Muscle of leg (tissue), 11 donors: ENCODE measurements around the gene GSTM2. TPM values are rescaled to one million over a fixed set of nuclear protein-coding genes. Genes with fewer than 3 reads are reported as not detected.

Experiments used
- DNase-seq: peaks from one replicate; pipeline ENCODE4 v3.0.0; 2013
- H3K27ac ChIP-seq: one replicate; pipeline ENCODE4 v1.5.1; 2013; ENCODE audit warnings: mild to moderate bottlenecking, low read length, control low read depth
- H3K27me3 ChIP-seq: one replicate; pipeline ENCODE4 v1.6.1; 2013; ENCODE audit warnings: low read length; ENCODE audit not compliant: control insufficient read depth, insufficient read depth
- H3K36me3 ChIP-seq: one replicate; pipeline ENCODE4 v1.6.1; 2013; ENCODE audit warnings: low read length; ENCODE audit not compliant: control insufficient read depth, insufficient read depth
- H3K4me1 ChIP-seq: one replicate; pipeline ENCODE4 v1.6.1; 2013; ENCODE audit warnings: low read length; ENCODE audit not compliant: control insufficient read depth, insufficient read depth
- H3K4me3 ChIP-seq: one replicate; pipeline ENCODE4 v1.5.1; 2013; ENCODE audit warnings: low read length, control low read depth
- H3K9me3 ChIP-seq: replicated peaks from 2 replicates; pipeline ENCODE4 v1.6.1; 2013; ENCODE audit warnings: low read depth, low read length; ENCODE audit not compliant: control insufficient read depth
- WGBS: methylation state at CpG from one replicate; pipeline ENCODE4 v1.1.5; 2013; ENCODE audit warnings: missing lambda C conversion rate; ENCODE audit not compliant: insufficient coverage; 5-methylcytosine and 5-hydroxymethylcytosine counted together
- polyA plus RNA-seq, 8 donors: library from polyadenylated mRNA; unstranded; fragments of 120-200 nt; gene quantifications; one replicate each; pipeline versions ENCODE4 v1.2.1 to v1.2.3, GENCODE V29; 2013; ENCODE audit warnings: inconsistent platforms in 1 of 8, low replicate concordance in 1 of 8; ENCODE audit not compliant: insufficient read length in 8 of 8, insufficient read depth in 1 of 8
- total RNA-seq: library from RNA; stranded (reverse); fragments of 120-200 nt; gene quantifications from one replicate; pipeline ENCODE4 v1.2.4, GENCODE V29; 2013

Gene GSTM2
- total and polyA plus RNA-seq, 9 donors: 51.4 to 186 (median 142) TPM

DNA sequence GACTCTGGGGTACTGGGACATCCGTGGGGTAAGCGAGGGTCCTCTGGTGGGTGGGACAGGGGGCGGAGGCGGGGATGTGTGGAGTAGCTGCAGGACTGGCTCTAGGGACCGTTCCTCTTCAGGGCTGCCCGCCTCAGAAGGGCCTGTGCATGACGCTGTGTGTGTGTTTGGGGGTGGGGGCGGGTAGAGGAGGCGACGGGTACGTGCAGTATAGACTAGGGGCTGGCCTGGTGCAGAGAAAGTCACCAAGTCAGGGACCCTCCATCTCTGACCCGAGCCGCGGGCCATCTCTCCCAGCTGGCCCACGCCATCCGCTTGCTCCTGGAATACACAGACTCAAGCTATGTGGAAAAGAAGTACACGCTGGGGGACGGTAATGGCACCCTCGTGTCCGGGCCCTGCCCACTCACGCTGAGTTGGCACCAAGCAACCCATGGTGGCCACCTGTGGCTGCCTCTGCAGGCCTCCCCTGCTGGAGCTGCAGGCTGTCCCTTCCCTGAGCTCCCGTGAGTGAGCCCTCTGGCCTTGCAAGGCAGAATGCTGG is 44.5 kb downstream of the GSTM2 start:
- DNase-seq: no peak
- 41% methylated on average over 18 of the region's 22 CpGs for WGBS
- Histone ChIP-seq H3K9me3 (peaks cover 2% of the 10 kb centered on the region), H3K27ac (no peak overlapping the region), H3K36me3 (no peaks in the 10 kb centered on the region), H3K27me3 (no peaks in the 10 kb centered on the region), H3K4me1 (no peaks in the 10 kb centered on the region), H3K4me3 (peak overlapping the region; percentile 51)

DNA sequence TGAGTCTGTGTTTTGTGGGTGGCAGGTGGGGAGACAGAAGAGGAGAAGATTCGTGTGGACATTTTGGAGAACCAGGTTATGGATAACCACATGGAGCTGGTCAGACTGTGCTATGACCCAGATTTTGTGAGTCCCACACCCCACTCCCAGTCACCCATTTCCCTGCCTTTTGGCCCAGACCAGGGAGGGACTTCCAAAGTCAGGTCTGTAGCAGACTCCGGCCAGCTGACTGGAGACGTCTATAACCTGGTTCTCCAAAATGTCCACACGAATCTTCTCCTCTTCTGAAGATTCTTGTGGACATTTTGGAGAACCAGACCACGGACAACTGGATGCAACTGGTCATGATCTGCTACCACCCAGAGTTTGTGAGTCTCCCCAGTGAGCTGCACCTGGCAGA is 45.8 kb downstream of the GSTM2 start:
- 92% methylated on average over 4 of the region's 5 CpGs for WGBS
- Histone ChIP-seq H3K27ac (no peak overlapping the region), H3K4me1 (no peaks in the 10 kb centered on the region), H3K4me3 (no peak overlapping the region), H3K9me3 (no peaks in the 10 kb centered on the region), H3K36me3 (no peaks in the 10 kb centered on the region), H3K27me3 (no peaks in the 10 kb centered on the region)
- no peak for DNase-seq

DNA sequence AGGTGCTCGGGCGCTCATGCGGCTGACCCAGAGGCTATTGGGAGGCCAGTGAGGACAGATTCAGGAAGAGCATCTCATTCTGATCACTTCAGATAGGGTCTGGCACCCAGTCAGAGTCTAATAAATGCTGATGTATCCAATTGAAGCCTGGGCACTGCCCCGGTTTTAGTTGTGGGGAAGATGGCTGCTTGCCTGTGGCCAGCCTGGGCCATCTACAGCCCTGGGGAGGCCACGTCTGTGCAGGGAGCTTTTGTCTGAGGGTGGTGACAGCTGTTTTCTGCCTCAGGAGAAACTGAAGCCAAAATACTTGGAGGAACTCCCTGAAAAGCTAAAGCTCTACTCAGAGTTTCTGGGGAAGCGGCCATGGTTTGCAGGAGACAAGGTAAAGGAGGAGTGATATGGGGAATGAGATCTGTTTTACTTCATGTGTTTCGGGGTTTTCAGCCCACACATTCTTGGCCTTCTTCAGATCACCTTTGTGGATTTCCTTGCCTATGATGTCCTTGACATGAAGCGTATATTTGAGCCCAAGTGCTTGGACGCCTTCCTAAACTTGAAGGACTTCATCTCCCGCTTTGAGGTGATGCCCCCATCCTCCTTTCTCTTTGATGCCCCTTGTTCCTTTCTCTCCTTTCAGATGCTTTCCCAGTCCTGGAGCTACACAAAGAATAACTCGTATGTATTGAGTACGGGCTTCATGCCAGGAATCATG is 47.0 kb downstream of the GSTM2 start:
- no peak for DNase-seq
- Histone ChIP-seq H3K36me3 (no peaks in the 10 kb centered on the region), H3K4me3 (no peak overlapping the region), H3K4me1 (no peaks in the 10 kb centered on the region), H3K9me3 (no peaks in the 10 kb centered on the region), H3K27ac (no peak overlapping the region), H3K27me3 (no peaks in the 10 kb centered on the region)
- WGBS: 77% methylated on average over 8 of the region's 12 CpGs

DNA sequence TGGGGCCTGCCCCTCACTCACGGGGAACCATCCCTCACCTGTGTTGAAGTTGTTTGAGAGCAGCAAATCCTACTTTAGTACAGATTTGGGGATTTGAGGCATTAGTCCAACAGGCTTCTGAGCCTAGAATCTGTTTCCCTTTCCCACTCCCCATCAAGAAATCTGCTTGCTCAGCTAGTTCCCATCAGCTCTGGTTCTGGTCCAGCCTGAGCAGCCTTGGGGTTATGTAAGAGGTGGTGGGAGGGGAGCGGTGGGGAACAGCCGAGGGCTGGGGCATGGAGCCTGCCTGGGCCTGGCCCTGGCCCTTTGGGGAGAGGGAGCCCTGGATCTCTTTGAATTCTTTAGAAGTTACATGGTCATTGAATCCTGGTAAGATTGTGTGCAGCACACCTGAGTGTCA is 48.3 kb downstream of the GSTM2 start:
- no peaks in the 10 kb centered on the region for H3K36me3 ChIP-seq
- WGBS: 92% methylated on average over 2 of the region's 3 CpGs
- H3K4me1 ChIP-seq: no peaks in the 10 kb centered on the region
- H3K27me3 ChIP-seq: no peaks in the 10 kb centered on the region
- DNase-seq: no peak
- H3K4me3 ChIP-seq: no peak overlapping the region
- H3K27ac ChIP-seq: no peak overlapping the region
- H3K9me3 ChIP-seq: no peaks in the 10 kb centered on the region

DNA sequence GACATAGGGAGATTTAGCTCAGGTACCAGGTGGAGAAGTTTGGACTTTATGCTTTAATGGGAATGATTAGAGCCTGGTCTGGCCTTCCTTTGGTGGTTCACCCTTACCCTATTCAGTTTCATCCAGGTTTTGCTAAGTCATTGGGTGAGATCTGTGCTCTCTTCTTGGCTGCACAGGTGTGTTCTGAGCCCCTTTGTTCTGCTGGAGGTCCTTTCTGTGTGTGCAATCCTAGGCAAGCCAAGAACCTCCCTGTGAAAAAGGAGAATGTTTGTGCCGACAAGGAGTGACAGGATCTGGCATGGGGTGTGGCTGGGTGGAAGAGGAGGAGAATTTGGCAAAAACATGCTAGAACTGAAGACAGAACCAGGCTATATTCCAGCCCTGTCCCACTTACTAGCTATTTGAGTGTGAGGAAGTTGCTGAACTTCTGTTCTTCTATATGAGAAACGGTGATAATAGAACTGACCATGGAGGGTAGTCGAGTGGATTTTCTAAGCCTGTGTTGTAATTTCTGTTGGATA is 48.8 kb downstream of the GSTM2 start:
- H3K36me3 ChIP-seq: no peaks in the 10 kb centered on the region
- 67% methylated on average over 3 of the region's 3 CpGs for WGBS
- no peaks in the 10 kb centered on the region for H3K9me3 ChIP-seq
- H3K4me1 ChIP-seq: no peaks in the 10 kb centered on the region
- no peak for DNase-seq
- no peaks in the 10 kb centered on the region for H3K27me3 ChIP-seq
- H3K27ac ChIP-seq: no peak overlapping the region
- H3K4me3 ChIP-seq: no peak overlapping the region

DNA sequence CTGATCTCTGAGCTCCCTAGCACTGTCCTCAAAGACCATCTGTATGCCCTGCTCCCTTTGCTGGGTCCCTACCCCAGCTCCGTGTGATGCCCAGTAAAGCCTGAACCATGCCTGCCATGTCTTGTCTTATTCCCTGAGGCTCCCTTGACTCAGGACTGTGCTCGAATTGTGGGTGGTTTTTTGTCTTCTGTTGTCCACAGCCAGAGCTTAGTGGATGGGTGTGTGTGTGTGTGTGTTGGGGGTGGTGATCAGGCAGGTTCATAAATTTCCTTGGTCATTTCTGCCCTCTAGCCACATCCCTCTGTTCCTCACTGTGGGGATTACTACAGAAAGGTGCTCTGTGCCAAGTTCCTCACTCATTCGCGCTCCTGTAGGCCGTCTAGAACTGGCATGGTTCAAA is 49.9 kb downstream of the GSTM2 start:
- no peaks in the 10 kb centered on the region for H3K36me3 ChIP-seq
- 83% methylated on average over 2 of the region's 5 CpGs for WGBS
- no peak for DNase-seq
- no peaks in the 10 kb centered on the region for H3K4me1 ChIP-seq
- H3K9me3 ChIP-seq: no peaks in the 10 kb centered on the region
- no peak overlapping the region for H3K27ac ChIP-seq
- no peak overlapping the region for H3K4me3 ChIP-seq
- H3K27me3 ChIP-seq: no peaks in the 10 kb centered on the region

DNA sequence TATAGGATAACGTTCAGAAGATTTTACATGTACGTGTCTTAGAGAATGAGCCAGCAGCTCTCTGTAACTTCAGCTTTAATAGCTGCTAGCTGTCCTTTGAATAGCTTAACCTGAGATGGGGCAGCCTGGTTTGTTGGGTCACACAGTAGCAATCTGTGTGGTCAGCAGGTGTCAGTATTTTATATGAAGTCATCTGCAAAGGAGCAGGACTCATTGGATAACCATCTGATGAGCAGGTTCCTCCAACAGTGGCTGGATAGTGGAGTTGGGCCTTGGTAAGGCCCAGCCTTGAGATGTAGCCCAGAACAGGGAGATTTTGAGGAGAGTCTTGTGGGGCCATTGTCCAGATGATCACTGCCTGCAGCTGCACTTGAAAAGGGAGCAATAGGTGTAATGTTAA is 50.6 kb downstream of the GSTM2 start:
- no peaks in the 10 kb centered on the region for H3K27me3 ChIP-seq
- H3K36me3 ChIP-seq: no peaks in the 10 kb centered on the region
- WGBS: 43% methylated on average over 2 of the region's 2 CpGs

DNA sequence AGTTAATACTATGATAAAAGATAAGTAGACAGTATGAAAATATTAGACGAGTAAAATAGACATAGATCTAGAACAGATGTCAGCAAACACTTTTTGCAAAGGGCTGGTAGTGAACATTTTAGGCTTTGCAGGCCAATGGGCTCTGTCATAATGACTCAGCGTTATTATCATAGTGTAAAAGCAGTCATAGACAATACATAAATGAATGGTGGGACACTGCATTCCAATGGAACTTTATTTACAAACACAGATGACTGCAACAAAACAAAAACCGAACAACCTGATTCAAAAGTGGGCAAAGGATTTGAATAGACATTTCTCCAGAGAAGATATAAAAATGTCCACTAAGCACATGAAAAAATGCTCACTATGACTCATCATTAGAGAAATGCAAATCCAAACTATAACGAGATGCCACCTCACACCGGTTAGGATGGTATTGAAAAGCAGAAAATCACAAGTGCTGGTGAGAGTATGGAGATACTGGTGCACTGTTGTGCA is 51.5 kb downstream of the GSTM2 start:
- Histone ChIP-seq H3K27ac (no peak overlapping the region), H3K36me3 (no peaks in the 10 kb centered on the region), H3K9me3 (no peaks in the 10 kb centered on the region), H3K27me3 (no peaks in the 10 kb centered on the region), H3K4me3 (no peak overlapping the region), H3K4me1 (no peaks in the 10 kb centered on the region)
- DNase-seq: no peak
- 80% methylated on average over 1 of the region's 5 CpGs for WGBS

More for the DNA sequence above, 50.6 kb downstream of the GSTM2 start:
- Histone ChIP-seq H3K27ac (no peak overlapping the region), H3K4me1 (no peaks in the 10 kb centered on the region), H3K9me3 (no peaks in the 10 kb centered on the region), H3K4me3 (no peak overlapping the region)
- no peak for DNase-seq

DNA sequence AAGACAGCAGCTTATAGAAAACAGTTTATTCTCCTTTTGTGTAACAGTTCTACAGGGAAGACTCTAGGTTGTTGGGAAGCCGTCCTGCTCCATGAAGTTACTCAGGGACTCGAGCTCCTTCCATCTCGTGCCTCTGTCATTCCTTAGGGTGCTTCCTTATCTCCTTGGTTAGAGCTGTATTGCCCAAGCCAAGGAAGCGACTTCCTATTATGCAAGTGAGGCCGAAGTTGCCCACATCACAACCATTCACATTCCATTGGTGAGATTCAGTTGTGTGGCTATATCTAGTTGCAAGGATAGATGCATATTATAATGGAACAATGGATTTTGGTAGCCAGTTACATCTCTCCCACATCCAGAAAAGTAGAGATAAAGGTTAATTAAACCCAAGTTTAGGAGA is 53.2 kb downstream of the GSTM2 start:
- H3K4me1 ChIP-seq: no peaks in the 10 kb centered on the region
- DNase-seq: no peak
- 80% methylated on average over 1 of the region's 5 CpGs for WGBS

DNA sequence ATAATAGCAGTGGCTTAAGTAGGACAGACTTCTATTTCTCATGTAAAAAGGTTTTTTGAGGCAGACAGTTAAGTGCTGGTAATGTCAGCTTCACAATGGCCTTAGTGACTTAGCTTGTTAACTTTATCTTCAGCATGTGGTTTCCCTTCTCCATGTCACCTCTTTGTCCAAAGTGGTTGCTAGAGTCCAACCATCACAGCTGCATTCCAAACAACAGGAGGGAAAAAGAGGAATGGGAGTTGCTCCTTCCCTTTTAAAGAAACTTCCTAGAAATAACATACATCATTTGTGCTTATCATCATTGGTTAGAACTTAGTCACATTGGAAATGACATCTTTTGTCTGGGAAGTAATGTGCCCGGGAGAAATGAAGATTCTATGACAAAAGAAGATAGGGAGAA is 54.1 kb downstream of the GSTM2 start:
- no peaks in the 10 kb centered on the region for H3K27me3 ChIP-seq
- no peaks in the 10 kb centered on the region for H3K4me1 ChIP-seq
- H3K36me3 ChIP-seq: no peaks in the 10 kb centered on the region
- no peaks in the 10 kb centered on the region for H3K9me3 ChIP-seq
- no CpG with 5 or more reads among the region's 1 CpG for WGBS
- no peak overlapping the region for H3K4me3 ChIP-seq
- H3K27ac ChIP-seq: no peak overlapping the region
- no peak for DNase-seq

More for the DNA sequence above, 53.2 kb downstream of the GSTM2 start:
- H3K9me3 ChIP-seq: no peaks in the 10 kb centered on the region
- H3K4me3 ChIP-seq: no peak overlapping the region
- no peak overlapping the region for H3K27ac ChIP-seq
- no peaks in the 10 kb centered on the region for H3K27me3 ChIP-seq
- no peaks in the 10 kb centered on the region for H3K36me3 ChIP-seq
